HG03139 (cell line): ENCODE results near the gene VEPH1.

Experiments
- ATAC-seq: cut with Tn5 transposase; IDR thresholded peaks from one replicate; pipeline ENCODE4 v1.9.1; 2021; ENCODE audit not compliant: unreplicated experiment

Gene VEPH1

GRCh38 chr3:157274644-157275137 is 228.5 kb downstream of the VEPH1 start:
- ATAC-seq, result no peak

GRCh38 chr3:157271283-157271882 is 231.8 kb downstream of the VEPH1 start:
- no peak for ATAC-seq

- no peak for ATAC-seq
These were observed 235.2 kb downstream of the VEPH1 start for GRCh38 chr3:157268026-157268425.

- no peak for ATAC-seq
These were observed 237.3 kb downstream of the VEPH1 start for GRCh38 chr3:157265931-157266330.

- ATAC-seq, result no peak
These were observed 240.2 kb downstream of the VEPH1 start for GRCh38 chr3:157263027-157263426.

GRCh38 chr3:157261000-157261399 is 242.2 kb downstream of the VEPH1 start:
- ATAC-seq, result no peak

GRCh38 chr3:157259825-157260224 is 243.4 kb downstream of the VEPH1 start:
- ATAC-seq, result no peak

- no peak for ATAC-seq
These were observed 246.1 kb downstream of the VEPH1 start for GRCh38 chr3:157257101-157257500.

- ATAC-seq, result no peak
These were observed 247.4 kb downstream of the VEPH1 start for GRCh38 chr3:157255797-157256196.

GRCh38 chr3:157251685-157252084 is 251.5 kb downstream of the VEPH1 start:
- ATAC-seq, result no peak

- ATAC-seq, result no peak
These were observed 253.6 kb downstream of the VEPH1 start for GRCh38 chr3:157249606-157250005.

- no peak for ATAC-seq
These were observed 254.4 kb downstream of the VEPH1 start for GRCh38 chr3:157248590-157249422.

GRCh38 chr3:157247391-157247790 is 255.8 kb downstream of the VEPH1 start:
- ATAC-seq, result no peak

GRCh38 chr3:157242836-157243235 is 260.4 kb downstream of the VEPH1 start:
- ATAC-seq, result no peak

GRCh38 chr3:157241599-157241998 is 261.6 kb downstream of the VEPH1 start:
- ATAC-seq, result no peak

GRCh38 chr3:157240408-157240807 is 262.8 kb downstream of the VEPH1 start:
- ATAC-seq, result no peak

- peak; percentile 99 for ATAC-seq
These were observed 264.0 kb downstream of the VEPH1 start for GRCh38 chr3:157239082-157239704.

GRCh38 chr3:157238457-157238856 is 264.8 kb downstream of the VEPH1 start:
- ATAC-seq, result no peak

GRCh38 chr3:157237886-157238285 is 265.3 kb downstream of the VEPH1 start:
- ATAC-seq, result no peak

GRCh38 chr3:157235291-157235690 is 267.9 kb downstream of the VEPH1 start:
- ATAC-seq, result no peak

GRCh38 chr3:157233923-157234322 is 269.3 kb downstream of the VEPH1 start:
- no peak for ATAC-seq

- no peak for ATAC-seq
These were observed 271.1 kb downstream of the VEPH1 start for GRCh38 chr3:157232141-157232540.
